ENCODE measurements around the gene FRMD5. TPM values are rescaled to one million over a fixed set of nuclear protein-coding genes. Genes with fewer than 3 reads are reported as not detected.

Gene FRMD5
- total RNA-seq, 1 donor from 2014 or later, result 0.09 TPM

- no peak for DNase-seq (ENCODE audit: low spot score)
- Mint-ChIP-seq H3K27ac (no peak overlapping the region), H3K36me3 (ENCODE audit: low read depth) (no peaks in the 10 kb centered on the region), H3K4me3 (ENCODE audit: low read depth) (no peak overlapping the region), H3K4me1 (ENCODE audit: low read depth) (peaks cover 2% of the 10 kb centered on the region), H3K9me3 (no peaks in the 10 kb centered on the region), H3K27me3 (ENCODE audit: low read depth) (no peaks in the 10 kb centered on the region)
- intact Hi-C loops (cut with micrococcal nuclease), result no loop called here
Measured at GRCh38 chr15:43919540-43920253, 275.4 kb downstream of the FRMD5 start.

GRCh38 chr15:43918717-43919116 is 276.4 kb downstream of the FRMD5 start:
- Mint-ChIP-seq H3K27ac (no peak overlapping the region), H3K27me3 (ENCODE audit: low read depth) (no peaks in the 10 kb centered on the region), H3K4me1 (ENCODE audit: low read depth) (peaks cover 2% of the 10 kb centered on the region), H3K9me3 (no peaks in the 10 kb centered on the region), H3K4me3 (ENCODE audit: low read depth) (no peak overlapping the region), H3K36me3 (ENCODE audit: low read depth) (no peaks in the 10 kb centered on the region)
- intact Hi-C loops (cut with micrococcal nuclease), result no loop called here
- no peak for DNase-seq (ENCODE audit: low spot score)

- H3K4me3 Mint-ChIP-seq (ENCODE audit: low read depth), result no peak overlapping the region
- intact Hi-C loops (cut with micrococcal nuclease), result no loop called here
- no peaks in the 10 kb centered on the region for H3K27me3 Mint-ChIP-seq (ENCODE audit: low read depth)
- H3K9me3 Mint-ChIP-seq, result no peaks in the 10 kb centered on the region
- peaks cover 5% of the 10 kb centered on the region for H3K4me1 Mint-ChIP-seq (ENCODE audit: low read depth)
- H3K36me3 Mint-ChIP-seq (ENCODE audit: low read depth), result no peaks in the 10 kb centered on the region
- H3K27ac Mint-ChIP-seq, result no peak overlapping the region
- no peak for DNase-seq (ENCODE audit: low spot score)
Measured at GRCh38 chr15:43916326-43916660, 278.8 kb downstream of the FRMD5 start.

- Mint-ChIP-seq H3K27ac (no peak overlapping the region), H3K4me3 (ENCODE audit: low read depth) (no peak overlapping the region), H3K4me1 (ENCODE audit: low read depth) (peaks cover 5% of the 10 kb centered on the region), H3K9me3 (no peaks in the 10 kb centered on the region), H3K27me3 (ENCODE audit: low read depth) (no peaks in the 10 kb centered on the region), H3K36me3 (ENCODE audit: low read depth) (no peaks in the 10 kb centered on the region)
- intact Hi-C loops (cut with micrococcal nuclease), result no loop called here
- DNase-seq (ENCODE audit: low spot score), result no peak
Measured at GRCh38 chr15:43915631-43916325, 279.3 kb downstream of the FRMD5 start.

GRCh38 chr15:43913941-43914340 is 281.1 kb downstream of the FRMD5 start:
- Mint-ChIP-seq H3K4me3 (ENCODE audit: low read depth) (no peak overlapping the region), H3K36me3 (ENCODE audit: low read depth) (no peaks in the 10 kb centered on the region), H3K27ac (no peak overlapping the region), H3K9me3 (no peaks in the 10 kb centered on the region), H3K27me3 (ENCODE audit: low read depth) (no peaks in the 10 kb centered on the region), H3K4me1 (ENCODE audit: low read depth) (peaks cover 3% of the 10 kb centered on the region)
- DNase-seq (ENCODE audit: low spot score), result no peak
- intact Hi-C loops (cut with micrococcal nuclease), result no loop called here

GRCh38 chr15:43913026-43913780 is 281.9 kb downstream of the FRMD5 start:
- H3K27ac Mint-ChIP-seq, result no peak overlapping the region
- H3K4me1 Mint-ChIP-seq (ENCODE audit: low read depth), result peaks cover 3% of the 10 kb centered on the region
- DNase-seq (ENCODE audit: low spot score), result no peak
- H3K4me3 Mint-ChIP-seq (ENCODE audit: low read depth), result no peak overlapping the region
- no peaks in the 10 kb centered on the region for H3K27me3 Mint-ChIP-seq (ENCODE audit: low read depth)
- no peaks in the 10 kb centered on the region for H3K9me3 Mint-ChIP-seq
- intact Hi-C loops (cut with micrococcal nuclease), result no loop called here
- H3K36me3 Mint-ChIP-seq (ENCODE audit: low read depth), result no peaks in the 10 kb centered on the region

GRCh38 chr15:43912208-43912607 is 282.9 kb downstream of the FRMD5 start:
- DNase-seq (ENCODE audit: low spot score), result no peak
- H3K36me3 Mint-ChIP-seq (ENCODE audit: low read depth), result no peaks in the 10 kb centered on the region
- H3K4me1 Mint-ChIP-seq (ENCODE audit: low read depth), result peaks cover 3% of the 10 kb centered on the region
- H3K27ac Mint-ChIP-seq, result no peak overlapping the region
- intact Hi-C loops (cut with micrococcal nuclease), result no loop called here
- H3K27me3 Mint-ChIP-seq (ENCODE audit: low read depth), result no peaks in the 10 kb centered on the region
- no peak overlapping the region for H3K4me3 Mint-ChIP-seq (ENCODE audit: low read depth)
- no peaks in the 10 kb centered on the region for H3K9me3 Mint-ChIP-seq

- H3K9me3 Mint-ChIP-seq, result no peaks in the 10 kb centered on the region
- no peak overlapping the region for H3K4me3 Mint-ChIP-seq (ENCODE audit: low read depth)
- peaks cover 3% of the 10 kb centered on the region for H3K4me1 Mint-ChIP-seq (ENCODE audit: low read depth)
- H3K27me3 Mint-ChIP-seq (ENCODE audit: low read depth), result no peaks in the 10 kb centered on the region
- no peak for DNase-seq (ENCODE audit: low spot score)
- intact Hi-C loops (cut with micrococcal nuclease), result no loop called here
- H3K27ac Mint-ChIP-seq, result no peak overlapping the region
- H3K36me3 Mint-ChIP-seq (ENCODE audit: low read depth), result no peaks in the 10 kb centered on the region
Measured at GRCh38 chr15:43911235-43911781, 283.8 kb downstream of the FRMD5 start.

- no peaks in the 10 kb centered on the region for H3K9me3 Mint-ChIP-seq
- intact Hi-C loops (cut with micrococcal nuclease), result loop anchor here (10.0 kb wide), 1 partner anchor 306 kb away; no protein-coding TSS in a partner anchor
- H3K4me3 Mint-ChIP-seq (ENCODE audit: low read depth), result no peak overlapping the region
- no peaks in the 10 kb centered on the region for H3K36me3 Mint-ChIP-seq (ENCODE audit: low read depth)
- H3K27me3 Mint-ChIP-seq (ENCODE audit: low read depth), result no peaks in the 10 kb centered on the region
- no peak overlapping the region for H3K27ac Mint-ChIP-seq
- peaks cover 5% of the 10 kb centered on the region for H3K4me1 Mint-ChIP-seq (ENCODE audit: low read depth)
- DNase-seq (ENCODE audit: low spot score), result no peak
Measured at GRCh38 chr15:43908516-43909050, 286.5 kb downstream of the FRMD5 start.

- Mint-ChIP-seq H3K4me1 (ENCODE audit: low read depth) (peaks cover 2% of the 10 kb centered on the region), H3K9me3 (no peaks in the 10 kb centered on the region), H3K36me3 (ENCODE audit: low read depth) (no peaks in the 10 kb centered on the region), H3K27me3 (ENCODE audit: low read depth) (no peaks in the 10 kb centered on the region), H3K4me3 (ENCODE audit: low read depth) (no peak overlapping the region), H3K27ac (no peak overlapping the region)
- DNase-seq (ENCODE audit: low spot score), result no peak
- intact Hi-C loops (cut with micrococcal nuclease), result loop anchor here (10.0 kb wide), 1 partner anchor 309 kb away; no protein-coding TSS in a partner anchor
Measured at GRCh38 chr15:43905755-43906154, 289.3 kb downstream of the FRMD5 start.

- no peaks in the 10 kb centered on the region for H3K9me3 Mint-ChIP-seq
- intact Hi-C loops (cut with micrococcal nuclease), result loop anchor here (1.0 to 10.0 kb wide), 2 partner anchors 162 to 311 kb away; no protein-coding TSS in a partner anchor
- H3K4me1 Mint-ChIP-seq (ENCODE audit: low read depth), result peaks cover 2% of the 10 kb centered on the region
- no peak overlapping the region for H3K4me3 Mint-ChIP-seq (ENCODE audit: low read depth)
- H3K36me3 Mint-ChIP-seq (ENCODE audit: low read depth), result no peaks in the 10 kb centered on the region
- peak; percentile 41 for DNase-seq (ENCODE audit: low spot score)
- no peak overlapping the region for H3K27ac Mint-ChIP-seq
- H3K27me3 Mint-ChIP-seq (ENCODE audit: low read depth), result no peaks in the 10 kb centered on the region
Measured at GRCh38 chr15:43903864-43904290, 291.2 kb downstream of the FRMD5 start.

GRCh38 chr15:43901495-43901894 is 293.6 kb downstream of the FRMD5 start:
- no peak for DNase-seq (ENCODE audit: low spot score)
- Mint-ChIP-seq H3K27me3 (ENCODE audit: low read depth) (no peaks in the 10 kb centered on the region), H3K4me1 (ENCODE audit: low read depth) (peaks cover 3% of the 10 kb centered on the region), H3K36me3 (ENCODE audit: low read depth) (peaks cover 3% of the 10 kb centered on the region), H3K27ac (no peak overlapping the region), H3K4me3 (ENCODE audit: low read depth) (no peak overlapping the region), H3K9me3 (no peaks in the 10 kb centered on the region)
- intact Hi-C loops (cut with micrococcal nuclease), result loop anchor here (10.0 kb wide), 1 partner anchor 313 kb away; no protein-coding TSS in a partner anchor
